Activated CD4-positive, CD25-positive, alpha-beta regulatory T cell treated with anti-CD3 and anti-CD28 coated beads, Interleukin-2, amount 50 U/mL, for 72 hours (primary cell): ENCODE results near the gene SLC34A1.
"Not testable (repeated sequence)": the region's sequence is repeated elsewhere in the genome, so short reads cannot be mapped to it uniquely, and the experiment has no call there.

Experiments
- DNase-seq: peaks from one replicate; pipeline ENCODE4 v3.0.0; 2021

Gene SLC34A1

DNA sequence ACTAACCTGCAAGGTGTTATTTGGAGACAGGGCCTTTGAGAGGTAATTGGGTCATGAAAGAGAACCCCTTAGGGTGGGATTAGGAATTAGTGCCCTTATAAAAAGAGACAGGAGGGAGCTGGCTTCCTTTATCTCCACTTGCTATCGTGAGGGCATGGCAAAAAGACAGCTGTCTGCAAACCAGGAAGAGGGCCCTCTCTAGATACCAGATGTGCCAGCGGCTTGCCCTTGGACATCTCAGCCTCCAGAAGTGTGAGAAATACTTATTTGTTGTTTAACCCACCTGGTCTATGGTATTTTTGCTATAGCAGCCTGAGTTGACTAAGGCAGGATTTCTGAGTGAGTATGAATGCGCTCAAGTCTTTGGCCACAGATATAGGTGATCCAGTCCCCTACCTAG lies 27.5 kb upstream of the SLC34A1 start:
- no peak for DNase-seq

DNA sequence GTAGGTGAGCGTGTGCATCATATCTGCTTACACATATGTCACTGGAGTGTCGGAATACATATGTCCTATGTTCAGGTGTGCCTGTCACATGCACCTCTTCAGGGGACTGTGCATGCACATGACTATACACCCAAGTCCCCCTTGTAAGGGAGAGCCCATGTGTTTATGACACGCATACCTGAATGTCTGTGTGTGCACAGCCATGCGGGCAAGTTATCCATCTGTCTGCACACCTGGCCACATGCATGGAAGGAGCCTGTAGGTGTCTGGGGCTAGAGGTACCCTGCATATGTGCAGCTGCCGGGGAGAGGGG lies 27.1 kb upstream of the SLC34A1 start:
- DNase-seq: no peak

DNA sequence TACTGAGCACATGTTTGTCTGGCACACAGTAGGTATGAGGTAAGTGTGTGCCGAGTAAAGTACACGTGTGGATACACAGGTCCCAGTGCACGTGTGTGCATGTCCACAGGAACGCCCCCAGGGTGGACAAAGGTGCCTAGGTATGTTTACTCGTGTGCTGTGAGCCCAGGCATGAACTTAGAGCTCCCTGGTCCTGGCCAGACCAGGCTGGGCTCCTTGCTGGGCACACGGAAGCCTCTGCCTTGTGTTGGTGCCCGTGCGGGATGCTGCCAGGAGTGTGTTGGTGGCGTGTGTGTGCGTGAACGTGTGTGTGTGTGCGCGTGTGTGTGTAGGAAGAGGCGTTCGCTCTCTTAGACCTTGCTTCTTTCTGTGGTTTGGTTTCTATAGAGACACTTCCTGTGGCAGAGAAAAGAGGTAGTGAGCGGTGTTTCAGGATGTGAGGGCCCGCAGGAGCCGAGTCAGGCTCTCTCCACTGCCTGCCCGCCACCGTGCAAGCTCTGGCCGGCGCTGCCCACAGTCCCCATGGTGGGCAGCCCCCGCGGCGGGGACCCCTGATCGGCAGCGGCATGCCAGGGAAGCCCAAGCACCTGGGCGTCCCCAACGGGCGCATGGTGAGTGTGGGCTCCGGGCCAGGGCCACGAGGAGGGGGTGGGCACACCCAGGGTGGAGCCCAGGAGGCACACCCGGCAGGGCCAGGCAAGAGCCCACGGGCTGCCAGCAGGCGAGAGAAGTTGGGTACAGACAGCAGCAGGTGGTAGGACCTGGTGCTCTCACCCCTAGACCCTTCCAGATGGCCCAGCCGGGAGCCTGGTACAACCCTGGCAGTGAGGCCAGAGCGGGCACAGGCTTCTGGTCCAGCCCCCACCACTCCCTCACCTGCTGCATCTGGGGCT lies 26.5 kb upstream of the SLC34A1 start, which contains the start of gene RGS14:
Gene RGS14, plus strand, starts transcription at position 466 of the 893 bp plus-strand sequence. Its CDS starts 101 bp downstream, at position 567.
- DNase-seq: peak; percentile 61

DNA sequence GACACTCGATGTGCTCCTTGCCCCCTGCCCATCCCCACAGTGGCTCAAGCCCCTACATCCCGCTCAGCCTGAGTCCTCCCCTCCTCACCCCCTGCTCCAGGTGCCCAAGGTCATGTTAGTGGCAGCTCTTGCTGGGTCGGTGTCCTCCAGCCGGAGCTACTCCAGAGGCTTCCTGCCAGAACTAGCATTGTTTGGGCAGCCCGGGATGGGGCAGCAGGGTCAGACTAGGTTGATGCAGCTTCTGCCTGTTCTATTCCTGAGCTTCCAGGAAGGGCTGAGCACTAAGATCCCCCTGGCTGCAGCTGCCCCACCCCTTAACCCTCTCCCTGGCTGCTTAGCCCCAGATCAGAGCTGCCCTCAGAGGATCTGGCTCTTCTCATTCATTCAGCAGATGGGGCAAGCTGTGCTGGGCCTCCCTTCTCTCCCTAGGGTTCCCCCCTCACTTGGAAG lies 25.8 kb upstream of the SLC34A1 start:
- DNase-seq: no peak

- DNase-seq: no peak
Measured at GRCh38 chr5:177359451-177359851, 24.8 kb upstream of the SLC34A1 start.

- DNase-seq: no peak
Measured at GRCh38 chr5:177359860-177360259, 24.4 kb upstream of the SLC34A1 start.

DNA sequence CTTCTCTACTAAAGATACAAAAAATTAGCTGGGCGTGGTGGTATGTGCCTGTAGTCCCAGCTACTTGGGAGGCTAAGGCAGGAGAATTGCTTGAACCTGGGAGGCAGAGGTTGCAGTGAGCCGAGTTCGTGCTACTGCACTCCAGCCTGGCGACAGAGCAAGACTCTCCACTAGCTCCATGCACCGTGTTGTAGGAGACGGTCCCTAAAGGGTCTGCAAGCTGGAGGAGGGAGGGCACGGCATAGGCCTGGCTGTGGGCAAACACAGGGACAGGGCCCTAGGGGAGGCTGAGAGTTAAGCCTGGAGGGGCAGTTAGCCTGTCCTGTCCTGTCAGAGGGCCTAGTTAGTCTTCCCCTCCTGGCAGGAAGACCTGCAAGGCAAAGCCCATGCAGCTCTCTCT lies 23.5 kb upstream of the SLC34A1 start:
- not testable (repeated sequence) for DNase-seq

DNA sequence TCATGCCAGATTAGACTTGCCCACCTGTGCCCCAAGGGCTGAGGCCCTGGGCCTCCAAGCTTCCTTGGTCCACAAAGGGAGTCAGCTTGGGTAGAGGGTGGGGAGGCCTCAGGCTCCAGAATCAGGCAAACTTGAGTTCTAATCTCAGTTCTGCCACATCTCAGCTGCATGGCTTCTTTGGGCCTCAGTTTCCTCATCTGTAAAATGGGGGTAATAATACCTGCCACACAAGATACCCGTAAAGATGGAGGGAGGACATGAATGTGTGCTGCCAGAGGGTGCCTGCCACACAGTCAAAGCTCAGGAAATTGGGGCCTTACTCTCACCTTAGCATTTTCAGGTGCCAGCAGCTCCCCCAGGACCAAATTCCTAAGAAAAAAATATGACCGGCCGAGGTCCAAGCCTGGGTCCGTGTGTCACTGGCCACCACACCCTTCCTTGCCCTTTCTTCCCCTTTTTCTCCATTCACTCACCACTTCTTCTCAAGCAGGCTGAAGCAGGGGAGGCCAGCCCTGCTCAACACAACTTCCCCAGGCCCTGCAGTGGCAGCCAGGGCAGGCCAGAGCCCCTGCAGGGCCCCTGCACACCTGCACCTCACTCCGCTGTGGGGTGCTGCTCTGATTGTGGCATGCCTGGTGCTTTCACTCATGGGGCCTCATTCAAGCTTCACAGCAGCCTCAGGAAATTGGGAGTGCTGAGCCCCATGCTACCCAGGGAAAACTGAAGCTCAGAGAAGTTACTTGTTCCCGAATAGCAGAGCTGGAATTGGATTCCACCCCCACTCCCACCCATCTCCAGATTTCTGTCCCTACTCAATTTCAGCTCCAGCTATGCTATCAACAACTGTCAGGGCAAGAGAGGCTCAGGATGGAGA lies 22.6 kb upstream of the SLC34A1 start:
- no peak for DNase-seq

- no peak for DNase-seq
Measured at GRCh38 chr5:177362292-177362609, 22.0 kb upstream of the SLC34A1 start.

DNA sequence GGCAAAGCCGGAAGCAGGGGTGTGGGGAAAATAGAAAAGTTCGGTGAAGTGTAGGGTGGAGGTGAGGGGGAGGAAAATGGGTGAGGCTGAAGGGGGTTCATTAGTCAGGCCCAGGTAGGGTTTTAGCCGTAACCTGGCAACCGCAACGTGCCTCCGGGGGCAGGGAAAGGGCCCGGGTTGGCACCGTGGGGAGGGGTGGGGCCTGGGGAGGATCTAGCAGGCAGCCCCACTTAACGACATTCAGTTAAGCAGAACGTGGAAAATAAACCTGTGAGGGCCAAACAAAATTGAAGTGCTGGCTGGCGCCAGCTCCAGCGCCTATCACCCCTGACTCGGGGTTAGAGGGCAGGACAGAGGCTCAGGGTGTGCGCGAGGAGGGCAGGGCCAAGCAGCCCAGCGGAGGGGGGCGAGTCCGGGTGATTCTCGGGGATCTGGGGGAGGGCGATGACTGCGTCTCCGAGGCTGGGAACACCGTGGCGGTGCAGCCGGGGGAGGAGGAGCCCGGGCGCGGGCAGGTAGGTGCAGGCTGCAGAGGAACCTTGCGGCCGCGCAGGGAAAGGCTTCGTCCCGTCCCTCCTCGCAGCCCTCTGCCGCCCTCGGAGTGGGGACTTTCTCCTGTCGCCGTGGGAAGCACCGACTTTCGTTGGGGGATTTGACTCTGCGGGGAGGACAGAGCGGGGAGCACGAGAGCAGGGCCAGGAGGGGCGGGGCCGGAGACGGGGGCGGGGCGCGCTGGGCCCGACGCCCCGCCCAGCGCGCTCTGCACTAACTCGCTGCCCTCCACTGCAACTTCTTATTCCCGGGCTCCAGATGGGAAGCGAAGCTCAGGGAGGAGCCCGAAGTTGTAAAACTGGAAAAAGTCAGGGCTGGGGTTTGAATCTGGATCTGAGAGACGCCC lies 21.4 kb upstream of the SLC34A1 start:
- peak; percentile 69 for DNase-seq

- no peak for DNase-seq
Measured at GRCh38 chr5:177363565-177363964, 20.7 kb upstream of the SLC34A1 start.

DNA sequence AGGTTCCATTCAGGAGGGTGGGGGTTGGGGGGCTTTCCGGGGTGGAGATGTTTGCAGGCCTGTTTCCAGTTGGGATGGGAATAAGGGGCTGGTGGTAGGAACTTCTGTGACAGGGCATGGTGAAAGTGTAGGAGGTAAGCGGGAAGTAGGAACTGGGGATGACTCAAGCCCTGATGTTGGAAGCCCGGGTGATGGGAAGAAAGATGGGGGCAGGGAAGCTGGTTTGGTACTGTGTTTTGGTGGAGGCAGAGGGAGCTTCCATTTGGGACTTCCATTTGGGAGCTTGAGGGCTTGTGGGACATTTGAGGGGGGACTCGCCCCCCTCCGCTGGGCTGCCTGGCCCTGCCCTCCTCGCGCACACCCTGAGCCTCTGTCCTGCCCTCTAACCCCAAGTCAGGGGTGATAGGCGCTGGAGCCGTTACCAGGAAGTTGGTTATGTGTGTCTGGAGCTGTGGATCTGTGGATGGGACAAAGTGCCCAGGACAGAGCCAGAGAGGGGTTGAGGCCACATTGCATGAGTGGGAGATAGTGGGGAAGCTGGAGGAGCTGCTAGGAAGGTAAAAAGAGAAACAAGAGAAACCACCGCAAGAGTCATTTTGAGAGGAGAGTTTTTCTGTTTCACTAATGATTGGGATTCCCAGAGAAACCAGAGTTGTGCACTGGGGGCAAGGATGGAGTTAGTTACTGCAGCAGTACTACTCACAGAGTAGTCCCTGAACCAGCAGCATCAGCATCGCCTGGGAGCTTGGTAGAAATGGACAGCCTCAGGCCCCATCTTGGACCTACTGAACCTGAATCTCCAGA lies 19.9 kb upstream of the SLC34A1 start:
- DNase-seq: no peak

- no peak for DNase-seq
Measured at GRCh38 chr5:177365845-177366527, 18.2 kb upstream of the SLC34A1 start.

GRCh38 chr5:177366528-177367322 lies 17.5 kb upstream of the SLC34A1 start:
- DNase-seq: no peak

DNA sequence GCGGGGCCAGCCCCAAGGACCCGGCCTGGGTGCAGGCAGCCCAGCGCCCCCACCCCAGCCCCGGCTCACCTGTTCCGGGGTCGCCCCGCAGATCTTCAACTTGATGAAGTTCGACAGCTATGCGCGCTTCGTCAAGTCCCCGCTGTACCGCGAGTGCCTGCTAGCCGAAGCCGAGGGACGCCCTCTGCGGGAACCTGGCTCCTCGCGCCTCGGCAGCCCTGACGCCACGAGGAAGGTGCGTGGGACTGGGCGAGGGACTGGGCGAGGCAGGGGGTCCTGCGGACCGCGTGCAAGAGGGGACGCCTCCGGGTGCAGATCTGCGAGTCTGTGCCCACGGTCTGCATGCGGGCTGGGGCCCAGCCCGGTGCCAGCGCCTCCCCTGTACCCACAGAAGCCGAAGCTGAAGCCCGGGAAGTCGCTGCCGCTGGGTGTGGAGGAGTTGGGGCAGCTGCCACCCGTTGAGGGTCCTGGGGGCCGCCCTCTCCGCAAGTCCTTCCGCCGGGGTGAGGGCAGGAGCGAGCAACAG lies 16.8 kb upstream of the SLC34A1 start:
- DNase-seq: peak; percentile 26

DNA sequence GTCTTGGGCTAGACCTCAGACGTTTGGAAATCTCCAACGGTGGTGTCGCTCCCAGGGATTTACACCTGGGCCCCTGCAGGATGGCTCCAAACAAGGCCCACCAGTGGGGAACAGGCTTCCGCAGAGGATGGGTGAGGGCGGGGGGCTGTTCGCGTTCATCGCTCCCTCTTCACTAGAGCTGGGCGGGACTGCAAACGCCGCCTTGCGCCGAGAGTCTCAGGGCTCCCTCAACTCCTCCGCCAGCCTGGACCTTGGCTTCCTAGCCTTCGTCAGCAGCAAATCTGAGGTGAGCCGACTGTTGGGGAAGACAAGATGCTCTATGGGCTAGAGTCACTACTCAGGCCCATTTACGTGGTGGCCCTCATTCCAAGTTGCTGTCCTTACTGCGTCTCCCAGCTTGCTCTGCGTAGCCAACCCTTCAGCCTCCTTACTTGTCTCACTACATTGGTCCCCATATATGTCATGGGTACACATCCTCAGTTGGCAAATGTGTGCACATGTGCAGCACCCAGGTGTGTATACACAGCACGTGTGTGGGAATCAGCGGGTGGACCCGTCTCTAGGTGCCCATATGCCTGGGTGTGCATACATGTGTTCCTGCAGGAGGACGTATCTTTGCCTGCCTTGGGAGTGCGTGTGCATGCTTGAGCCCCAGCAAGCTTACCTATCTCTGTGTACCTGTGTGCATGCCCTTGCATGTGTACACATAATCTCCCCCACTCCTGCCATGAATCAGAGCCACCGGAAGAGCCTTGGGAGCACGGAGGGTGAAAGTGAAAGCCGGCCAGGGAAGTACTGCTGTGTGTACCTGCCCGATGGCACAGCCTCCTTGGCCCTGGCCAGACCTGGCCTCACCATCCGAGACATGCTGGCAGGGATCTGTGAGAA lies 16.0 kb upstream of the SLC34A1 start:
- no peak for DNase-seq

- no peak for DNase-seq
Measured at GRCh38 chr5:177368869-177369644, 15.2 kb upstream of the SLC34A1 start.
